ENCODE measurements around the gene PPP1R2.

- no peak for TF ChIP-seq ZNF423 (tag by site-specific recombination; IDR thresholded peaks at IDR 0.05)
- TF ChIP-seq SCRT1 (tag by site-specific recombination; IDR thresholded peaks at IDR 0.05; ENCODE audit: borderline replicate concordance) = no peak
- no peak for TF ChIP-seq CTCF (tag by site-specific recombination; IDR thresholded peaks at IDR 0.05)
- TF ChIP-seq REPIN1 (tag by site-specific recombination; IDR thresholded peaks at IDR 0.05; ENCODE audit: low read depth) = no peak
- no peak for TF ChIP-seq TSHZ1 (tag by site-specific recombination; IDR thresholded peaks at IDR 0.05; ENCODE audit: borderline replicate concordance)
- no peak for TF ChIP-seq ZBTB11 (tag by site-specific recombination; conservative IDR thresholded peaks at IDR 0.05; ENCODE audit: low read depth)
- no peak for TF ChIP-seq ZNF169 (tag by site-specific recombination; IDR thresholded peaks at IDR 0.05)
- no peak for TF ChIP-seq TCF7L2 (IDR thresholded peaks at IDR 0.05; ENCODE audit: borderline replicate concordance, low read depth, low read length)
- TF ChIP-seq REST (tag by site-specific recombination; IDR thresholded peaks at IDR 0.05) = no peak
- no peak for TF ChIP-seq OSR2 (tag by site-specific recombination; IDR thresholded peaks at IDR 0.05)
- TF ChIP-seq ZNF830 (tag by site-specific recombination; IDR thresholded peaks at IDR 0.05; ENCODE audit: low read depth) = no peak
- no peak for TF ChIP-seq ZEB2 (tag by site-specific recombination; IDR thresholded peaks at IDR 0.05)
Observed at GRCh38 chr3:195570344-195570743, 27.2 kb upstream of the PPP1R2 start.
